ENCODE measurements around the gene LTA. TPM values are rescaled to one million over a fixed set of nuclear protein-coding genes. Genes with fewer than 3 reads are reported as not detected.
A peak's percentile ranks its signal among the peaks of the same experiment; 100 is the strongest.

The LTA gene
- total RNA-seq, 2 experiments from 2014 or later, result 0.98 to 4.1 TPM

- TF ChIP-seq CTCF (conservative IDR thresholded peaks at IDR 0.05; ENCODE audit: low read length) (peak; percentile 84), EZH2phosphoT487 (IDR thresholded peaks at IDR 0.05; ENCODE audit: borderline replicate concordance, low read depth, low read length) (no peak)
- no peak overlapping the region for H2AFZ ChIP-seq (ENCODE audit: low read length)
- no peak overlapping the region for H3K4me3 ChIP-seq (ENCODE audit: low read depth, low read length, poor library complexity, severe bottlenecking)
- H3K9me2 ChIP-seq (ENCODE audit: insufficient read depth, low read length), result no peaks in the 10 kb centered on the region
- no peaks in the 10 kb centered on the region for H3K79me2 ChIP-seq (ENCODE audit: insufficient read depth, low read depth, low read length)
- H3K9me3 ChIP-seq (ENCODE audit: low read length), result no peaks in the 10 kb centered on the region
- H4K20me1 ChIP-seq (ENCODE audit: insufficient read depth, low read length), result no peaks in the 10 kb centered on the region
- peaks cover 29% of the 10 kb centered on the region for H3K4me1 ChIP-seq (ENCODE audit: insufficient read depth, low read length, poor library complexity, severe bottlenecking)
- no TSS peak for BruUV-seq (replicated peaks)
- H3K36me3 ChIP-seq (ENCODE audit: insufficient read depth, low read length), result no peaks in the 10 kb centered on the region
- ChIA-PET POLR2A (interaction anchor here (0.6 to 6.2 kb wide), 5 partner anchors 8 to 55 kb away, joined by 3 to 49 read pairs (median 9); partner anchors contain the start of genes DDX39B and LTB), CTCF (ENCODE audit: unreplicated experiment) (interaction anchor here (1.4 to 3.7 kb wide), 3 partner anchors 15 to 49 kb away, joined by 6 to 27 read pairs (median 23); partner anchors contain the start of genes ATP6V1G2, LTB and NFKBIL1)
- H3K27ac ChIP-seq (ENCODE audit: low read depth, low read length, poor library complexity, severe bottlenecking), result no peak overlapping the region
- intact Hi-C loops (cut with micrococcal nuclease; ENCODE audit: unreplicated experiment), result loop anchor here (1.0 kb wide), 1 partner anchor 16 kb away; no protein-coding TSS in a partner anchor
- no peak overlapping the region for H3K4me2 ChIP-seq (ENCODE audit: low read length)
- peak; percentile 82 for DNase-seq (ENCODE audit: low spot score)
These were observed 24.9 kb downstream of the LTA start for GRCh38 chr6:31597006-31597405.

GRCh38 chr6:31607317-31607716, 35.2 kb downstream of the LTA start:
- no peak overlapping the region for H2AFZ ChIP-seq (ENCODE audit: low read length)
- CTCF ChIA-PET (ENCODE audit: unreplicated experiment), result no interaction called here
- H3K27ac ChIP-seq (ENCODE audit: low read depth, low read length, poor library complexity, severe bottlenecking), result no peak overlapping the region
- H3K79me2 ChIP-seq (ENCODE audit: insufficient read depth, low read depth, low read length), result no peaks in the 10 kb centered on the region
- no peak for TF ChIP-seq CTCF (conservative IDR thresholded peaks at IDR 0.05; ENCODE audit: low read length)
- TF ChIP-seq EZH2phosphoT487 (IDR thresholded peaks at IDR 0.05; ENCODE audit: borderline replicate concordance, low read depth, low read length), result no peak
- H3K4me3 ChIP-seq (ENCODE audit: low read depth, low read length, poor library complexity, severe bottlenecking), result no peak overlapping the region
- no peak overlapping the region for H3K4me2 ChIP-seq (ENCODE audit: low read length)
- POLR2A ChIA-PET, result interaction anchor here (0.7 to 2.0 kb wide), 2 partner anchors 10 to 26 kb away, joined by 3 to 4 read pairs; no protein-coding TSS in a partner anchor
- H3K9me2 ChIP-seq (ENCODE audit: insufficient read depth, low read length), result no peaks in the 10 kb centered on the region
- no peaks in the 10 kb centered on the region for H3K9me3 ChIP-seq (ENCODE audit: low read length)
- H3K4me1 ChIP-seq (ENCODE audit: insufficient read depth, low read length, poor library complexity, severe bottlenecking), result no peaks in the 10 kb centered on the region
- intact Hi-C loops (cut with micrococcal nuclease; ENCODE audit: unreplicated experiment), result no loop called here
- DNase-seq (ENCODE audit: low spot score), result no peak
- H4K20me1 ChIP-seq (ENCODE audit: insufficient read depth, low read length), result no peaks in the 10 kb centered on the region
- BruUV-seq (replicated peaks), result no TSS peak
- H3K36me3 ChIP-seq (ENCODE audit: insufficient read depth, low read length), result no peaks in the 10 kb centered on the region
